ENCODE measurements around the gene SNX8.

Gene SNX8

GRCh38 chr7:2259480-2259879 is 54.8 kb downstream of the SNX8 start:
- no peak for DNase-seq

DNA sequence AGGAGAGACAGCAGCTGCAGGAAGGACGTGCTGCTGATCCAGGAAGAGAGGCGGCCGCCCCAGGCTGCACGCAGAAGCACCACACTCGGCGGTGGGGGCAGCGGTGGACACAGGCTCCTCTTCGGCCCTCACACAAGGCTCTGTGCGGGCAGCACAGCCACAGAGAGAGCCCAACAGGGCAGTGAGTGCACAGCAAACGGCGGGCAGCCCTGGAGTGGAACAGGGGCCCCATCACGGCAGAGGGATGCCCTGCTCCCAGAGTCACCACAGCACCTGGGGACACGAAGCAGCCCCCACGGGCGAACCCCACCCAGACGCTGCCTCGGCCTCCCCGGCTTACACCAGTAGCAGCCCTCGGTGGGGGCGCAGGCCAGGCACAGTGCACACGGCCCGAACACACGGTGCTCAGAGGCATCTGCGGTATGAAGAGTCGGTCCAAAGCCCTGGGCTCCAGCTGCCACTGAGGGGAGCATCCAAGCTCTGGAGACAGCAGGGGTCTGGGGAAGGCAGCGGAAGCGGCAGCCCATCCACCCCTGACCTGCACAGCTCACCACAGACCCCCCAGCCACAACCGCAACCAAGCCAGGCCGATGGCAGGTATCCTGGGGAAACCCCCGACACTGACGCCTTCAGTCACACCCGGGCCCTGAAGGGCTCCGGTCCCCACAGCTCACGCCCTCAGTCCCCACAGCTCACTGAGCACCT is 55.4 kb downstream of the SNX8 start:
- DNase-seq: no peak

DNA sequence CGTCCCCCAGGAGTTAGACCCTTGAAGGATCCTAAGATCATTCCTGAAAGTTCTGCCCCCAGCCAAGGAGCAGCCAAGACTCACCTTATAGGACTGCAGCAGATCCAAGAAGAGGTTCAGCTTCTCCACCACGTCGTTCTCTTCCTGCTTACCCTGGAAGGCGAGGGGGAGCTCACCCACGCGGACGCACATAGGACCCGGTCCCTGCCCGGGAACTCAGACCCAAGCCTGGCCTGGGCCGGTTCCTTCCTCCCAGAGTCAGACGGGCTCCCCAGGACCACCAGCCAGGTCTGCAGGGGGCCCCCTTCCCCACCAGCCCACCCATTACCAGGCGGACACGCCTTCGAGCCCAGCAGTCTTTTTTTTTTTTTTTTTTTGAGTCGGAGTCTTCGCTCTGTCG is 56.6 kb downstream of the SNX8 start:
- no peak for DNase-seq

GRCh38 chr7:2257046-2257551 is 57.1 kb downstream of the SNX8 start:
- DNase-seq: no peak

DNA sequence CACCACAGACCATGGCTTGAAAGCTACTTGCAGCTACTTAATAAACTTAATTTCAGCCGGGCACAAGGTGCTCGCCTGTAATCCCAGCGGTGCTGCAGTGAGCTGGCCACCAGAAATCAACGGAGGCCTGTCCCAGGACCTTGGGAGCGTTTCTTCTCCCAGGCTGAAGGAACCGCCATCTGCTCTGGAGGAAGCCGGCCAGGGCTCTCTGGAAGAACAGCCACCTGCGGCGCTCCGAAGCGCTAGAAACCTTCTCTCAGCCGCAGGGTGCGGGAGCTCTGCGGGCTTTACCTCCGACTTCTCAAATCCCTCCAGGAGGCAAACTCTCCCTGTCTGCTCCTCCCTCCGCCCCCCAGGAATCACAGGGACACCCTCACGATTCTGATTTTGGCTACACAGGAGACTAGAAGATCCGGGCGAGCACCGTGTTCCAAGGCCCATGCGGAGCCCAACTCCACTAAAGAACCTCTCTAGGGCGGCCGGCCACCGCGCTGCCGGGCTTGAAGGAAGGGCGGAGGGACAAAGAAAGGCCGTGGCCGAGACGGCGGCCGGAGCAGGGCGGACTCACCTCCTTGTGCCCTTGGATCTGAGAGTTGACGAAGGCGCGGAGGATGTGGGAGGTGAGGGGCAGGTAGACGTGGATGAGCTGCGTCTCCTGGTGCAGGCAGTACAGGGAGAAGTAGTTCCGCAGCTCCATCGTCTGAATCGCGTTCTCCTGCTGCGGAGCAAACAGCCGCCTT is 57.8 kb downstream of the SNX8 start:
- DNase-seq: no peak

GRCh38 chr7:2255145-2256139 is 58.8 kb downstream of the SNX8 start:
- no peak for DNase-seq

DNA sequence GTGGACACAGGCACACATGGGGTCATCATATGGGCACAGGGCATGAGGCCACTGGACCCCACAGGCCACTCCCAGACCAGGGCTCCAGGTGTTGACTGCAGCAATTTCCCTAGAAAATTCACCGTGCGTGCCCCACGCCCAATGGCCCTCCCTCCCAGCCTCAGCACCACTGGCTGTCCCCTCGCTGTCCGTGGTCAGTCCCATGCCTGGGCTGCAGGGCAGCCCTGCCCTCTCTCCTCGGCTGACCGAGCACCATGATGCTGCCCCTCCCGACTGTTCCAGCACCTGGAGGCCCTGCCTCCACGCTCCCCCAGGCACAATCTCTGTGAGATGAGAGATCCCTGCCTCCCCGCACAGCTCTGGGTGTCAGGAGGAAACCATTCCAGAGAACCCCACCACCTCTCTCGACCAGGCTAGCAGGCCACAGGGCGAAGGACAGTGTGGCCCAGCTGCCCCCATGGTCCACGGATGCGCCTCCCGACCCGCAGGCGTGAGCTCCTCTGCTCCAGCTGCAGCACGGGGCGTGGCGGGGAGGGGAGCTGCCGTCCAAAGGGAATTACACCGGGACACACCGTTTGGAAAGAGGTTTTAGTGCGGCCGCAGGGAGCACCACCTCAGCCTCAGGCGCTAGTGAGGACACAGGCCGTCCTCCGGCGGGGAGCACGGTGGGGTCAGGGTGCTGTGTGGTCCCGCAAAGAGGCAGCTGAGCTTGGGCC is 59.7 kb downstream of the SNX8 start:
- no peak for DNase-seq

DNA sequence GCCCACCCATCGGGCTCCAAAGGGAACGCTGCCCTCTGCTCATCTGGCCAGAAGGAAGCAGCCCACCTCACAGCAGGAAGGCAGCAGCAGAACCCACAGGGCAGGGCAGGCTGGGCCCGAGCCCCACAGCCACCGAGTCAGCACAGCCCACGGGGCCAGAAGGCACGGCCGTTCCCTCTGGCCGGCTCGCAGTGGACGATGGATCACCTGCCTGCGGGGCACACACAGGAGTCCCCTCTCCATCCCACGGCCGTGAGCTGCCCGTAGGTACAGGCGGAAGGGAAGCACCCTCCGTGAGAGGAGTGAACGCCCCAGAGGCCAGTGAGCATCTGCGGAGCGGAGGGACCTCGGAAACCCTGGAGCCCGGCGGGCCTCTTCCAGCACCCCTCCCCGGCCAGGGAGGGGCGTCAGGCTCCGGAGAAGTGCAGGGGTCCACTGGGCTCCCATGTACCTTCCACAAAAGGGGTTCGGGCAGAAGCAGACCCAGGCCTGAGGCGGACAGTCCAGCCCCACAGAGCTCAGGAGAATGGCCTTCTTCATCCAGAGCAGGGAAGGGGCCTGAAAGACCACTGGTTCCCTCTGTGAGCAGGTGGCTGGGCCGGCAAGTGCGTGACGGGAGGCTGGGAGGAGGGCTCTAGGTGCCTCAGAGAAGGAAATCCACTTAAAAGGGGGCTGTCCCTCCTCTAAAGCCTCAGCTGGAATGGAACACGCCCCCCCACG is 60.6 kb downstream of the SNX8 start:
- no peak for DNase-seq

DNA sequence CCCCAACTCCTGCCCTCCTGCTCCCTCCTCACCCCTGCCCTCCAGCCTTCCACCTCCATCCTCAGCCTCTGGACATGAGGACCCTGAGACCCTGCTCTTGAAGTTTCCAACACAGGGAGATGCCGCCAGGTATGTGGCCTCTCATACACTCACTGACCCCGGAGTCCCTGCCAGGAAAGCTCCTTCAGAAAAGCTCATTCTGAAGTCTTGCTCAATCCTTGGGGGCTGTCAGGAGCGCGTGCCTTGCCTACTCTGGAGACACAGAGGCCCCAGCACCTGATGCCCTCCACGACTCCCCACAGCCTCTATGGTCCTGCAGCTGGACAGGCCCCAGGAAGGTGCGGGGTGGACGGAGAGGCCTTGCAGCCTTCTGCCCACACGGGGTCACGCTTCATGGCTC is 61.2 kb downstream of the SNX8 start:
- no peak for DNase-seq

DNA sequence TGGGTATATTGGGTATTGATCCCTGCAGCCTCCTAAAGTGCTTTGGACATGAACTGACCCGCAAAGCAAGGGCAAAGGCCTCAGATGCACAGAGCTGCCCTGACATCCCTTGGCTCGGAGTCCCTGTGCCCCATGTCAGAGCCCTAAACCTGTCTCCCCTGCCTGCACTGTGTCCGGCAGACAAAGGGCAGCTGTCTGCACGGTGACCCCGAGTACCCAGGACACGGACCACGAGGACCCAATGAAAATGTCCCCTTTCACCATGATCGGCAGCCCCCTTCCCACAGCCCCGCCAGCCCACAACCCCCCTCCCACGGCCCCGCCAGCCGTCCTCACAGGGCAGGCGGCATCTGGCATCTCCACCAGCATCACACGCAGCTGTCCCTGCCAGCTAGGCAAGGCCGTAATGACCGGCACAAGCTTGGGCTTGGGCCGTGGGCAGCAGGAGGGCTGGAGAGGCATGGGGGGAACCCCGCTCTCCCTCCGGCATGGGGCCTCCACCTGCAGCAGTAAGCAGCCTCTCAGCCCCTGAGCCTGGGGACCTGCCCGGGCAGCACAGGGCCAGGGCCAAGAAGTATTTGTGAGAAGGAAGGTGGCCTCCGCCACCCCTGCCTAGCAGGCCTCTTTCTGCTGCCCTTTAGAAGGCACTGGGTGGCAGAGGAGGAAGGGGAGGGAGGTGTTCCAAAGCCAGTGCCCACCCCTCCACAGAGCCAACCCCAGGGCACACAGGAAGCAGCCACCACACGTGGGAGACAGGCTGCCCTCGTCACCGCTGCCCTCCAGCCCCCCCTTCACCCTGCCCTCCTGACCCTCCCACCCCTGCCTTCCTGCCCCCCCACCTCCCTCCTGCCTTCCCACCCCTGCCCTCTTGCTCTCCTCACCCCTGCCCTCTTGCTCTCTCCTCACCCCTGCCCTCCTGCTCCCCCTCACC is 62.1 kb downstream of the SNX8 start:
- no peak for DNase-seq

- DNase-seq: no peak
These were observed 62.9 kb downstream of the SNX8 start for GRCh38 chr7:2251381-2251780.

DNA sequence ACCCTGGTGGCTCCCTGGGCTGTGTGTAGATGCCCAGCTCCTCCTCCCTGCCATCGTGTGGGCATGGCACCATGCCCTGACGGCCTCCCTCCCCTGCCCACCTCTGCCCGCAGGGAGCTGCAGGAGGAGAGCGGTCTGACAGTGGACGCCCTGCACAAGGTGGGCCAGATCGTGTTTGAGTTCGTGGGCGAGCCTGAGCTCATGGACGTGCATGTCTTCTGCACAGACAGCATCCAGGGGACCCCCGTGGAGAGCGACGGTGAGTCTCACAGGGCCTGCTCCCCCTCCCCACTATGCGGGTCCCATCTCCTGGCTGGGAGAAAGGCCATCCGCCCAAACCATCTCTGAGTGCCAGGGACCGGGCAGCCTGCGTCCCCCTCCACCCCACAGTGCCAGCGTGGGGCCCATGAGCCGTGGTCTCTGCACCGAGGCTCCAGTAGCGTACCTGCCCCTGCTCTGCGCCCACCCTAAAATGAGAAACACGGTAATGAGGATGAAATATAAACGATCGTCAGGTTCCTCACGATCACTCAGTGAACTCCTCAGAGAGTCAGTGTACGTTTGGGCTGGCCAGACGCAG is 64.4 kb downstream of the SNX8 start:
- no peak for DNase-seq

- DNase-seq: no peak
These were observed 65.1 kb downstream of the SNX8 start for GRCh38 chr7:2248984-2249694.

DNA sequence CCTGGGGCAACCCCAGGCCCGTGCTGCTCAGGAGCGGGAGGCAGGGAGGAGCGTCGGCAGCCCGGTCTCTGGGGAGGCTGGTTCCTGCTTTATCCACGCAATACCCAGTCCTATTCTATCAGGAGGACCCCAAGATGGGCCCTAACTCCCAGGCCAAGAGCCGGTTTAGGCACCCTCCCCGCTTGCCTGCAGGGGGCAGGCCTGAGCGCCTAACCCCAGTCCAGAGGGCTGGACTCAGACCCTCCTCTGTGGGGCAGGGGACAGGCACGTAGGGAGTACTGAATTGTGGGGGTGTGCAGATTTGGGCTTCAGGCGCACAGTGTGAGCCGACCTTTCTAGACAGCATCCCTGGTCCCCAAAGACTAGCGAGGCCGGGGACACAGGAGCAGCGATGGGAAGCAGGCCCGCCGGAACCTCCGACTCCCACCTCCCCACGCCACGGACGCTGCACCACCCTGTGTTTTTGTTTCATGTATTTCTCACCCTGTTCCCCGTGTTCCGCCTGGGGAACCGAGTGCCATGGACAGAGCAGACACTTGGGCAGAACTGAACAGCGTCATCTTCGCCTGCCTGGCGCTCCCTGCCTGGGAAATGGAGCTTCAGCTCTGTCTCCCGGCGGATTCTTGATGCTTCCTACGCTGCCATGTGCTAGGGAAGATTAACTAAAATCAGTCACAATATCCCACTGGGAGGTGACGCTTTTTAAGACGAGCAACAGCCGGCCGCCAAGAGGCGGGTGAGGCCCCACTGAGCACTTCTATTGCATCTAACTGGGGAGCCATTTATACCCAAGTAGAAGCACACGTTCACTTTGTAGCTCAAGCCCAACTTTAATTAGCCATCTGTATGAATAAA is 66.9 kb downstream of the SNX8 start:
- DNase-seq: no peak

GRCh38 chr7:2245883-2246675 is 68.2 kb downstream of the SNX8 start:
- DNase-seq: no peak

DNA sequence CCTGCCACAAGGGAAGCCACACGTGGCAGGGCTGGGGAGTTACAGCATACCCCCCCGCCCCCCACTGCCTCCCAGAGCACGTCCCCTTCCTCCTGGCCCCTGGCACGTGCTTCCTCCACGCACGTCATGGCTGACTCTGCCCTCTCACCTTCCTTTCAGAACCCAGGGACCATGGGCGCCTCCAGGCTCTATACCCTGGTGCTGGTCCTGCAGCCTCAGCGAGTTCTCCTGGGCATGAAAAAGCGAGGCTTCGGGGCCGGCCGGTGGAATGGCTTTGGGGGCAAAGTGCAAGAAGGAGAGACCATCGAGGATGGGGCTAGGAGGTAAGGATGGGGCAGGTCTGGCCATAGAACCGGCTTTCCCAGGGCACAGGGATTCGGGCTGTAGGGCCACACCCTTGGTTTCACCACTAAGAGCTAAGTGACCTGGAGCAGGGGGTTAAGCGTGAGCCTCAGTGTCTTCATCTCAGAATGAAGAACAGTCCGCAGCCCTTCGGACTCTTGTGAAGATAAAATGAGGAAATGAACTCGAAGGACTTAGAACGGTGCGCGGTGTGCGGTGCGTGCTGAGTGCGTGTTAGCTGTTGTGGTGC is 69.7 kb downstream of the SNX8 start:
- no peak for DNase-seq

DNA sequence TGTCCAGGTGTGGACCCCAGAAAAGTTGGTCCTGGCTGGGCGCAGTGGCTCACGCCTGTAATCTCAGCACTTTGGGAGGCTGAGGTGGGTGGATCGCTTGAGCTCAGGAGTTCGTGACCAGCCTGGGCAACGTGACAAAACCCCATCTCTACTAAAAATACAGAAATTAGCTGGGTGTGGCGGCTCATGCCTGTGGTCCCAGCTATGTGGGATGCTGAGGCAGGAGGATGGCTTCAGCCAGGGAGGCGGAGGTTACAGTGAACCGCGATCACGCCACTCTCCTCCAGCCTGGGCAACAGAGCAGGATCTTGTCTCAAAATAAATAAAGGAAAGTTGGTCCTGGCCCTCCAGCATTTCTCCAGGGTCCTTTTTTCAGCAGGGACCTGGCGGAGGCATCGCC is 70.8 kb downstream of the SNX8 start:
- no peak for DNase-seq

All from NCI-H446 treated with DMSO at 0.1 percent for 48 hours (cell line).